HepG2 (cell line): ENCODE data around the gene CUL7. TPM values are rescaled to one million over a fixed set of nuclear protein-coding genes. Genes with fewer than 3 reads are reported as not detected.
A peak's percentile ranks its signal among the peaks of the same experiment; 100 is the strongest.

Experiments
- AHDC1 ChIP-seq: sonication (generic); formaldehyde crosslinking; IDR thresholded peaks from 2 replicates; pipeline ENCODE4 v1.5.1; 2020; ENCODE audit warnings: mild to moderate bottlenecking, missing genetic modification reagents, borderline replicate concordance
- EEA1 ChIP-seq: sonication (generic); formaldehyde crosslinking; IDR thresholded peaks from 2 replicates; pipeline ENCODE4 v1.5.1; 2020; ENCODE audit warnings: mild to moderate bottlenecking, missing genetic modification reagents, borderline replicate concordance
- GATAD2A ChIP-seq: IDR thresholded peaks from 2 replicates; pipeline ENCODE4 v1.6.1; 2016
- KAT7 ChIP-seq: IDR thresholded peaks from 2 replicates; pipeline ENCODE4 v1.6.1; 2018; ENCODE audit warnings: borderline replicate concordance, missing compliant biosample characterization
- MAFG ChIP-seq: sonication (generic); formaldehyde crosslinking; IDR thresholded peaks from 2 replicates; pipeline ENCODE4 v1.5.1; 2020; ENCODE audit warnings: mild to moderate bottlenecking, missing genetic modification reagents
- MTF1 ChIP-seq: sonication (generic); formaldehyde crosslinking; IDR thresholded peaks from 2 replicates; pipeline ENCODE4 v1.5.0; 2020; ENCODE audit warnings: missing genetic modification reagents
- PAX8 ChIP-seq: sonication (generic); formaldehyde crosslinking; IDR thresholded peaks from 2 replicates; pipeline ENCODE4 v1.8.0; 2022; ENCODE audit warnings: mild to moderate bottlenecking, missing genetic modification reagents, borderline replicate concordance
- PLRG1 ChIP-seq: fragments of 450-650 bp; conservative IDR thresholded peaks from 2 replicates; pipeline ENCODE4 v1.6.1; 2016
- RFX1 ChIP-seq: fragments of 450-650 bp; IDR thresholded peaks from 2 replicates; pipeline ENCODE4 v1.6.1; 2017
- SETDB1 ChIP-seq: sonication (generic); formaldehyde crosslinking; IDR thresholded peaks from 2 replicates; pipeline ENCODE4 v1.5.1; 2020; ENCODE audit warnings: missing genetic modification reagents, mild to moderate bottlenecking, borderline replicate concordance
- SP4 ChIP-seq: sonication (generic); formaldehyde crosslinking; IDR thresholded peaks from 2 replicates; pipeline ENCODE4 v1.8.1; 2023; ENCODE audit warnings: mild to moderate bottlenecking, missing genetic modification reagents
- TAF1 ChIP-seq: sonication (generic); formaldehyde crosslinking; IDR thresholded peaks from 2 replicates; pipeline ENCODE4 v1.4.0; 2020; ENCODE audit warnings: missing genetic modification reagents
- ZNF136 ChIP-seq: sonication (generic); formaldehyde crosslinking; IDR thresholded peaks from 2 replicates; pipeline ENCODE4 v1.8.1; 2022; ENCODE audit warnings: low read depth, mild to moderate bottlenecking, moderate library complexity, missing genetic modification reagents
- ZNF629 ChIP-seq: sonication (generic); formaldehyde crosslinking; conservative IDR thresholded peaks from 2 replicates; pipeline ENCODE4 v1.5.0; 2020; ENCODE audit warnings: missing genetic modification reagents
- ZNF879 ChIP-seq: sonication (generic); formaldehyde crosslinking; IDR thresholded peaks from 2 replicates; pipeline ENCODE4 v1.8.1; 2023; ENCODE audit warnings: missing genetic modification reagents
- ZSCAN12 ChIP-seq: sonication (generic); formaldehyde crosslinking; IDR thresholded peaks from 2 replicates; pipeline ENCODE4 v1.9.0; 2021; ENCODE audit warnings: mild to moderate bottlenecking, missing genetic modification reagents
- ZSCAN21 ChIP-seq: sonication (generic); formaldehyde crosslinking; IDR thresholded peaks from 2 replicates; pipeline ENCODE4 v1.8.0; 2022; ENCODE audit warnings: mild to moderate bottlenecking, missing genetic modification reagents, moderate library complexity, borderline replicate concordance
- ZSCAN25 ChIP-seq: sonication (generic); formaldehyde crosslinking; IDR thresholded peaks from 2 replicates; pipeline ENCODE4 v1.8.0; 2022; ENCODE audit warnings: mild to moderate bottlenecking, missing genetic modification reagents
- polyA plus RNA-seq, 8 experiments: library from polyadenylated mRNA; depleted of rRNA in 3 of 8; stranded (reverse) in 7 of 8; unstranded in 1 of 8; fragments of >200 nt; fragmentation: Illumina TruSeq in 4 of 8; extraction: Trizol in 4 of 8; gene quantifications; 2 replicates each; pipeline versions ENCODE4 v1.2.1 to v1.2.3, GENCODE V29; 2011 to 2016; ENCODE audit warnings: low read depth in 4 of 8, missing spikeins in 1 of 8, mixed read lengths in 1 of 8; ENCODE audit not compliant: insufficient read depth in 1 of 8
- total RNA-seq, 5 experiments: library from RNA; depleted of rRNA; stranded (reverse); fragments of >200 nt; fragmentation: Illumina TruSeq; extraction: Trizol; gene quantifications; 2 replicates each; pipeline ENCODE4 v1.2.3, GENCODE V29; 2016; ENCODE audit warnings: low read depth in 1 of 5
- TF ChIP-seq, protein P1 (sequence below): sonication (generic); formaldehyde crosslinking; IDR thresholded peaks from 2 replicates; pipeline ENCODE4 v1.4.0; 2020; ENCODE audit warnings: missing genetic modification reagents
- TF ChIP-seq, protein P2 (sequence below): IDR thresholded peaks from 2 replicates; pipeline ENCODE4 v1.6.1; 2016; ENCODE audit warnings: missing compliant biosample characterization, missing genetic modification reagents, borderline replicate concordance
- TF ChIP-seq, protein P3 (sequence below): sonication (generic); formaldehyde crosslinking; IDR thresholded peaks from 2 replicates; pipeline ENCODE4 v1.9.0; 2021; ENCODE audit warnings: missing genetic modification reagents, mild to moderate bottlenecking, borderline replicate concordance

CUL7 gene
- total and polyA plus RNA-seq, 2 of the 13 experiments (the other 11 are each of a cell fraction or from before 2014, with no cell fraction given) = 32.0 to 60.7 TPM

DNA sequence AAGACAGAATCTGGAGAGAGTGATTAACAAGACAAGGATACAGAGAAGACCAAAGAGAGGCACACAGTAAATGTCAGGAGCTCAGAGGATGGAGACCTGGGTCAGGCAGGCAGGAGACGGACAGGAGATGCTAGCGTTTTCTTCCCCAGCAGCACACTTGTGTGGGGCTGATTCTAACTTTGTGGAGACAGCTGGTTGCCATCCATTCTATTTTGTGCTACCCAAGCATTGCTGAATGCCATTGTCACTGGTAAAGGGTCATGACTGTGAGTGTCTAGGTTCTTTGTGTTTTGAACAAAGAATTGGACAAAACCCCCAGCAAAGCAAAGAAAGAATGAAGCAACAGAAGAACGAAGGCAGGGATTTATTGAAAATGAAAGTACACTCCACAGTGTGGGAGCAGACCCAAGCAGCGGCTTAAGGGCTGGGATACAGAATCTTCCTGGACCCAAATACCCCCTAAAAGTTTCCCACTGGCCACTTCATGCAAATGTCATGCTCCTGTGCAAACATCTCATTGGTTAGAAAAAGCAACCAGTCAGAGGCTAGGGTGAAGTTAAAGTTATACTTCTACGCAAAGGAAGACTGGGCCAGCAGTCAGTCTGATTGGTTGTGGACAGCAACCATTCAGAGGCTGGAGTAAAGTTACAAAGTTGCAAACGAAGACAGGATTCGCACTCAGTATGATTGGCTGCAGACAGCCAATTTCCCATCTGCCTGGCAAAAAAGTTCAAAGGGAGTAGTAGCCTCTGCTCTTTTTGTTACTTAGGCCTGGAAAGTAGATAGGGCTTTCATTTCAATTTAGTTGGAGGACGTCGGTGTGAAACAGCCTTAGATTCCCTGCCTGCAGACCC, 40.0 kb upstream of the CUL7 start (continued):
- TF ChIP-seq AHDC1 (CRISPR knock-in tag) (no peak), ZNF136 (CRISPR knock-in tag) (no peak), ZNF629 (CRISPR knock-in tag) (no peak), RFX1 (no peak), SETDB1 (no peak), ZSCAN12 (no peak), ZNF879 (CRISPR knock-in tag) (no peak), ZSCAN25 (CRISPR knock-in tag) (no peak), SP4 (peak; percentile 64; the same call in 1 of the 2 replicates), PAX8 (no peak), MAFG (CRISPR knock-in tag) (no peak), ZSCAN21 (CRISPR knock-in tag) (no peak), GATAD2A (CRISPR knock-in tag) (0 out of 2 replicates have a peak, but pooled peaks have one; percentile 8), EEA1 (CRISPR knock-in tag) (0 out of 2 replicates have a peak, but pooled peaks have one; percentile 23), TAF1 (CRISPR knock-in tag) (no peak), KAT7 (CRISPR knock-in tag) (peak; percentile 22; the same call in 1 of the 2 replicates), PLRG1 (no peak), MTF1 (no peak)
- TF ChIP-seq, protein P1, sequence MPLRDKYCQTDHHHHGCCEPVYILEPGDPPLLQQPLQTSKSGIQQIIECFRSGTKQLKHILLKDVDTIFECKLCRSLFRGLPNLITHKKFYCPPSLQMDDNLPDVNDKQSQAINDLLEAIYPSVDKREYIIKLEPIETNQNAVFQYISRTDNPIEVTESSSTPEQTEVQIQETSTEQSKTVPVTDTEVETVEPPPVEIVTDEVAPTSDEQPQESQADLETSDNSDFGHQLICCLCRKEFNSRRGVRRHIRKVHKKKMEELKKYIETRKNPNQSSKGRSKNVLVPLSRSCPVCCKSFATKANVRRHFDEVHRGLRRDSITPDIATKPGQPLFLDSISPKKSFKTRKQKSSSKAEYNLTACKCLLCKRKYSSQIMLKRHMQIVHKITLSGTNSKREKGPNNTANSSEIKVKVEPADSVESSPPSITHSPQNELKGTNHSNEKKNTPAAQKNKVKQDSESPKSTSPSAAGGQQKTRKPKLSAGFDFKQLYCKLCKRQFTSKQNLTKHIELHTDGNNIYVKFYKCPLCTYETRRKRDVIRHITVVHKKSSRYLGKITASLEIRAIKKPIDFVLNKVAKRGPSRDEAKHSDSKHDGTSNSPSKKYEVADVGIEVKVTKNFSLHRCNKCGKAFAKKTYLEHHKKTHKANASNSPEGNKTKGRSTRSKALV (CRISPR knock-in tag) = no peak
- TF ChIP-seq, protein P2, sequence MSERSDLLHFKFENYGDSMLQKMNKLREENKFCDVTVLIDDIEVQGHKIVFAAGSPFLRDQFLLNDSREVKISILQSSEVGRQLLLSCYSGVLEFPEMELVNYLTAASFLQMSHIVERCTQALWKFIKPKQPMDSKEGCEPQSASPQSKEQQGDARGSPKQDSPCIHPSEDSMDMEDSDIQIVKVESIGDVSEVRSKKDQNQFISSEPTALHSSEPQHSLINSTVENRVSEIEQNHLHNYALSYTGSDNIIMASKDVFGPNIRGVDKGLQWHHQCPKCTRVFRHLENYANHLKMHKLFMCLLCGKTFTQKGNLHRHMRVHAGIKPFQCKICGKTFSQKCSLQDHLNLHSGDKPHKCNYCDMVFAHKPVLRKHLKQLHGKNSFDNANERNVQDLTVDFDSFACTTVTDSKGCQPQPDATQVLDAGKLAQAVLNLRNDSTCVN (CRISPR knock-in tag) = no peak
- TF ChIP-seq, protein P3, sequence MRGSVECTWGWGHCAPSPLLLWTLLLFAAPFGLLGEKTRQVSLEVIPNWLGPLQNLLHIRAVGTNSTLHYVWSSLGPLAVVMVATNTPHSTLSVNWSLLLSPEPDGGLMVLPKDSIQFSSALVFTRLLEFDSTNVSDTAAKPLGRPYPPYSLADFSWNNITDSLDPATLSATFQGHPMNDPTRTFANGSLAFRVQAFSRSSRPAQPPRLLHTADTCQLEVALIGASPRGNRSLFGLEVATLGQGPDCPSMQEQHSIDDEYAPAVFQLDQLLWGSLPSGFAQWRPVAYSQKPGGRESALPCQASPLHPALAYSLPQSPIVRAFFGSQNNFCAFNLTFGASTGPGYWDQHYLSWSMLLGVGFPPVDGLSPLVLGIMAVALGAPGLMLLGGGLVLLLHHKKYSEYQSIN (CRISPR knock-in tag) = no peak
